SK-N-MC (cell line): ENCODE data around the gene IMMP2L.

ENCODE experiments used
- DNase-seq: peaks from one replicate; pipeline ENCODE4 v3.0.0-alpha.2; 2011; ENCODE audit warnings: low read depth, low spot score
- H3K27ac ChIP-seq: fragments of 200-600 bp; sonication (generic); 2 replicates; pipeline ENCODE4 v1.5.1; 2016; ENCODE audit warnings: mixed run types
- H3K36me3 ChIP-seq: fragments of 200-600 bp; sonication (generic); 2 replicates; pipeline ENCODE4 v1.6.1; 2017; ENCODE audit warnings: antibody characterized with exemption, low read length, mixed read lengths; ENCODE audit not compliant: insufficient read depth
- H3K4me3 ChIP-seq: fragments of 200-600 bp; sonication (generic); 2 replicates; pipeline ENCODE4 v1.5.1; 2016
- H3K9ac ChIP-seq: fragments of 200-600 bp; sonication (generic); 2 replicates; pipeline ENCODE4 v1.8.0; 2017; ENCODE audit warnings: mixed run types, mixed read lengths; ENCODE audit not compliant: insufficient read length
- H3K9me3 ChIP-seq: fragments of 200-600 bp; sonication (generic); 2 replicates; pipeline ENCODE4 v1.6.1; 2017; ENCODE audit warnings: low read depth, mild to moderate bottlenecking, antibody characterized with exemption, low read length, moderate library complexity, mixed read lengths
- EZH2 ChIP-seq: fragments of 200-600 bp; sonication (generic); IDR thresholded peaks from one replicate; pipeline ENCODE4 v1.6.1; 2017; ENCODE audit warnings: antibody characterized with exemption
- FOXP2 ChIP-seq: optimal IDR thresholded peaks from 2 replicates; pipeline ENCODE3; 2011; ENCODE audit warnings: mild to moderate bottlenecking, moderate library complexity; ENCODE audit not compliant: insufficient read depth; ENCODE audit errors: extremely low read length, control extremely low read depth
- POLR2AphosphoS5 ChIP-seq: IDR thresholded peaks from 2 replicates; pipeline ENCODE4 v1.6.1; 2012; ENCODE audit warnings: mild to moderate bottlenecking, low read depth, low read length, borderline replicate concordance

Gene IMMP2L

GRCh38 chr7:111031916-111032315 is 530.4 kb downstream of the IMMP2L start:
- no peak overlapping the region for H3K4me3 ChIP-seq
- H3K9ac ChIP-seq: no peak overlapping the region
- no peaks in the 10 kb centered on the region for H3K9me3 ChIP-seq
- H3K27ac ChIP-seq: no peak overlapping the region
- no peaks in the 10 kb centered on the region for H3K36me3 ChIP-seq
- TF ChIP-seq FOXP2 (no peak), POLR2AphosphoS5 (no peak), EZH2 (no peak)
- no peak for DNase-seq

GRCh38 chr7:111030336-111030735 is 532.0 kb downstream of the IMMP2L start:
- Histone ChIP-seq H3K36me3 (no peaks in the 10 kb centered on the region), H3K9ac (no peak overlapping the region), H3K9me3 (no peaks in the 10 kb centered on the region), H3K4me3 (no peak overlapping the region), H3K27ac (no peak overlapping the region)
- DNase-seq: no peak
- no peak for TF ChIP-seq POLR2AphosphoS5
- no peak for TF ChIP-seq EZH2
- no peak for TF ChIP-seq FOXP2

- H3K9me3 ChIP-seq: no peaks in the 10 kb centered on the region
- no peaks in the 10 kb centered on the region for H3K36me3 ChIP-seq
- no peak for TF ChIP-seq FOXP2
- TF ChIP-seq EZH2: no peak
- TF ChIP-seq POLR2AphosphoS5: no peak
- H3K9ac ChIP-seq: no peak overlapping the region
- DNase-seq: peak; percentile 66
- H3K27ac ChIP-seq: no peak overlapping the region
- no peak overlapping the region for H3K4me3 ChIP-seq
Measured at GRCh38 chr7:111029574-111030251, 532.6 kb downstream of the IMMP2L start.

GRCh38 chr7:111029141-111029572 is 533.1 kb downstream of the IMMP2L start:
- TF ChIP-seq POLR2AphosphoS5 (no peak), FOXP2 (no peak), EZH2 (no peak)
- H3K36me3 ChIP-seq: no peaks in the 10 kb centered on the region
- H3K9ac ChIP-seq: no peak overlapping the region

GRCh38 chr7:111027396-111027795 is 534.9 kb downstream of the IMMP2L start:
- H3K4me3 ChIP-seq: no peak overlapping the region
- no peak overlapping the region for H3K27ac ChIP-seq
- DNase-seq: no peak
- no peak for TF ChIP-seq POLR2AphosphoS5
- no peak for TF ChIP-seq EZH2
- no peak for TF ChIP-seq FOXP2
- H3K9me3 ChIP-seq: no peaks in the 10 kb centered on the region
- no peaks in the 10 kb centered on the region for H3K36me3 ChIP-seq
- H3K9ac ChIP-seq: no peak overlapping the region

More at GRCh38 chr7:111029141-111029572, 533.1 kb downstream of the IMMP2L start:
- no peak for DNase-seq
- Histone ChIP-seq H3K27ac (no peak overlapping the region), H3K4me3 (no peak overlapping the region), H3K9me3 (no peaks in the 10 kb centered on the region)

GRCh38 chr7:111026806-111027205 is 535.5 kb downstream of the IMMP2L start:
- DNase-seq: no peak
- no peak overlapping the region for H3K27ac ChIP-seq
- no peak overlapping the region for H3K9ac ChIP-seq
- H3K4me3 ChIP-seq: no peak overlapping the region
- H3K9me3 ChIP-seq: no peaks in the 10 kb centered on the region
- H3K36me3 ChIP-seq: no peaks in the 10 kb centered on the region
- TF ChIP-seq POLR2AphosphoS5 (no peak), FOXP2 (no peak), EZH2 (no peak)

GRCh38 chr7:111026343-111026742 is 535.9 kb downstream of the IMMP2L start:
- no peak for TF ChIP-seq FOXP2
- H3K36me3 ChIP-seq: no peaks in the 10 kb centered on the region
- no peak overlapping the region for H3K4me3 ChIP-seq
- DNase-seq: no peak
- H3K9me3 ChIP-seq: no peaks in the 10 kb centered on the region
- no peak overlapping the region for H3K9ac ChIP-seq
- H3K27ac ChIP-seq: no peak overlapping the region

GRCh38 chr7:111025006-111025405 is 537.3 kb downstream of the IMMP2L start:
- no peaks in the 10 kb centered on the region for H3K9me3 ChIP-seq
- no peaks in the 10 kb centered on the region for H3K36me3 ChIP-seq
- TF ChIP-seq EZH2 (no peak), POLR2AphosphoS5 (no peak), FOXP2 (no peak)
- no peak overlapping the region for H3K27ac ChIP-seq
- no peak overlapping the region for H3K4me3 ChIP-seq
- no peak overlapping the region for H3K9ac ChIP-seq
- no peak for DNase-seq

GRCh38 chr7:111018960-111019736 is 543.1 kb downstream of the IMMP2L start:
- Histone ChIP-seq H3K36me3 (no peaks in the 10 kb centered on the region), H3K9me3 (no peaks in the 10 kb centered on the region), H3K9ac (no peak overlapping the region), H3K4me3 (no peak overlapping the region), H3K27ac (no peak overlapping the region)
- TF ChIP-seq POLR2AphosphoS5: no peak
- no peak for DNase-seq
